ENCODE results near the gene MINDY1. TPM values are rescaled to one million over a fixed set of nuclear protein-coding genes. Genes with fewer than 3 reads are reported as not detected.

The MINDY1 gene
- total RNA-seq, 2 experiments from 2014 or later, result 16.2 to 20.3 TPM

DNA sequence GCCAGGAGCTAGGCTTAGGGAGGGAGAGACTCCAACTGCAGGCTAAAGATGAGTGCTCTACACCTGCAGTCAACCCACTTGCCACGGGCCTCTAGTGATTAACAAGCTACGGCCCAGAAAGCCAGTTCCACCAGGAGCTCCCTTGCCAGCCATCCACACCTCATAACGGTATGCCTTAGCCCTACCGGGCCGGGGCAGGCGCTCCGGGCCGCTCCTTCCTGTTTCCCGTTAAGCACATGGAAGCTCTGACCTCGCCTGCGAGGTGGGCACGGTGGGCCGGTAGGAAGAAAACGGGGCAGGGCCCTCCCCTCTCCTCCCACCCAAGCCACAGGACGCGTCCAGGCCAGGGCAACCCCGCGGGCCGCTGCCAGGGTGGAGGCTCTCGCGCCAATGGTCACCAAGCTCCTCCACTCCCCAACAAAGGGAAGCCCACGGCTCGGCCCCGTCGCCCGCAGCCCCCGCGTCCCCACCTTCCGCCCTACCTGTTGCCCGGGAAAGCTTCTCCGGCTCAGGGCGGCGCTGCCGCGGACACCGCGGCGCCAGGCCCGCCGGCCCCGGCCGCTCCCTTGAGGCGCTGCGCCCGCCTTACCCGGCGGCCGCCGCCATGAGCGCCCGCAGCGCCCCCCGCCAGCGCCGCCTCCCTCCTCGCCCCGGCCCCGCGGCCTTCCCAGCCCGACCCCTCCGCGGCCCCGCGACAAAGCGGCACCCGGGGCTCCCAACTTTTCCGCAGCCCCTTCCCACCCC lies 32.7 kb downstream of the MINDY1 start:
- POLR2A ChIA-PET, result interaction anchor here (0.7 to 1.8 kb wide), 3 partner anchors 8 to 32 kb away, joined by 3 to 9 read pairs (median 3); partner anchors contain the start of gene MINDY1
- peak; percentile 67 for DNase-seq
- Mint-ChIP-seq H3K27me3 (no peaks in the 10 kb centered on the region), H3K9me3 (ENCODE audit: low read depth) (no peaks in the 10 kb centered on the region), H3K4me3 (peak overlapping the region; percentile 88), H3K27ac (peak overlapping the region; percentile 87), H3K36me3 (ENCODE audit: low read depth) (peaks cover 10% of the 10 kb centered on the region), H3K4me1 (peaks cover 63% of the 10 kb centered on the region)
- intact Hi-C loops (cut with DNase I, micrococcal nuclease), result loop anchor here (1.0 to 10.0 kb wide), 10 partner anchors 34 to 509 kb away; partner anchors contain the start of genes GOLPH3L (in 2 of the 2), ARNT (in 1 of the 2), CDC42SE1 (in 1 of the 2) and ENSA (in 1 of the 2)
- peak; percentile 27 for ATAC-seq
- CTCF ChIA-PET, result interaction anchor here (0.5 to 3.8 kb wide), 7 partner anchors 10 to 702 kb away, joined by 3 to 15 read pairs (median 3); partner anchors contain the start of genes C1orf54 and MINDY1

DNA sequence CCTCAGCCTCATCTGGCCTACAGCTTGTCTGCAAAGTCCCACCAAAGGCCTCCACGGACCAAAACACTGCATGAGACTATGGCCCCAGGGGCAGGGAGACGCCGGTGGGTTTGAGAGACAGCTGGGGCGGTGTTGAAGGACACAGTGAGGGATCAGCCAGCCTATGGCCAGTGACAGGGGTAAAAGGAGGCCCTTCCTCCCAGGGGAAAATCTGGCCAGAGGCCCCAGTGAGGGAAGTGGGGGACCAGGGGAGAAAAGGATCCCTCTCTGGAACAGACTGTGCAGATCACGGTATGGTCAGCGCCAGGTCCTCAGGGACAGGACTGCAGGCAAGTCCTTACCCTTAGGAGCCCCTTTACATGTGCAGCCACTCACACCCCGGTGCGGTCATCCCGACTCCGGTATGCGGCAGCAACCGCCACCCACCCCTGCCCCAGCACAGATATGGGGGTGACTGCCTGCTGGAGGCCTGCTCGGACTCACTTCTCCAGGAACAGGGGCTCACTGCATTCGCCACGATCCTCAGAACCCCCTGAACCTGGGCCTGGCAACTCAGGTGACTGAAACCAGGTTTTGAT lies 33.4 kb downstream of the MINDY1 start:
- intact Hi-C loops (cut with DNase I, micrococcal nuclease), result loop anchor here (10.0 kb wide), 2 partner anchors 279 to 509 kb away; partner anchors contain the start of gene GOLPH3L (in 1 of the 2)
- Mint-ChIP-seq H3K9me3 (ENCODE audit: low read depth) (no peaks in the 10 kb centered on the region), H3K4me1 (peaks cover 58% of the 10 kb centered on the region), H3K27ac (peak overlapping the region; percentile 87), H3K27me3 (no peaks in the 10 kb centered on the region), H3K36me3 (ENCODE audit: low read depth) (peaks cover 15% of the 10 kb centered on the region), H3K4me3 (peak overlapping the region; percentile 88)
- DNase-seq (peak; percentile 49), ATAC-seq (no peak)
- POLR2A ChIA-PET, result interaction anchor here (0.7 to 1.8 kb wide), 3 partner anchors 8 to 33 kb away, joined by 3 to 9 read pairs (median 3); partner anchors contain the start of gene MINDY1
- CTCF ChIA-PET, result interaction anchor here (0.6 to 3.8 kb wide), 9 partner anchors 9 to 448 kb away, joined by 3 to 15 read pairs (median 3); partner anchors contain the start of gene MINDY1

DNA sequence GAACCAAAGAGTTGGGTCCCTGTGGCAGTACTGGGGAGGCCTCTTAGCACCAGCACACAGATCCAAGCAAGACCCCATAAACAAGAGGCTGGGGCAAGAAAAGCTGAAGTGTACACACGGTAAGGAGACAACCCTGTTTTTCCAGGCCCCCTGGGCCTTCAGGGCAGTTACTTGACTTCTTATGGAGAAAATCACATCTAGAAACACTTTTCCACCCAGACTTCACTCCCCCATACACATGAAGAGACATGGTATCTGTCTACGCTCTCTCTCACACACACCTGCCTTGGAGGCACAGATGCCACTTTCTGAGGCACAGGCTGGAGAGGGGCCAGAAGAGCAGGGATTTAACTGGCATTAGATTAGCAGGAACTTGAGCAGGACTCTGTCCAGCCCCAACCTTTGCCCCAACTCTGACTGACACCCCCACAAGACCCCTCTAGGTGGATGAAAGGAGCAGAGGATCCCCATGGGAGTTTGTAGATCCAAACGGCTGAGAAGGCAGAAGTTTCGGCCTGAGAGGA lies 34.2 kb downstream of the MINDY1 start:
- Mint-ChIP-seq H3K4me1 (peaks cover 54% of the 10 kb centered on the region), H3K36me3 (ENCODE audit: low read depth) (peaks cover 23% of the 10 kb centered on the region), H3K27me3 (no peaks in the 10 kb centered on the region), H3K27ac (peak overlapping the region; percentile 87), H3K4me3 (peak overlapping the region; percentile 88), H3K9me3 (ENCODE audit: low read depth) (no peaks in the 10 kb centered on the region)
- DNase-seq (no peak), ATAC-seq (no peak)
- intact Hi-C loops (cut with DNase I, micrococcal nuclease), result loop anchor here (10.0 kb wide), 2 partner anchors 278 to 508 kb away; partner anchors contain the start of gene GOLPH3L (in 1 of the 2)
- POLR2A ChIA-PET, result interaction anchor here (0.6 kb wide), 1 partner anchor 77 kb away, joined by 3 read pairs; no protein-coding TSS in a partner anchor
- CTCF ChIA-PET, result interaction anchor here (0.6 to 1.4 kb wide), 3 partner anchors 10 to 311 kb away, joined by 3 to 4 read pairs (median 3); no protein-coding TSS in a partner anchor

DNA sequence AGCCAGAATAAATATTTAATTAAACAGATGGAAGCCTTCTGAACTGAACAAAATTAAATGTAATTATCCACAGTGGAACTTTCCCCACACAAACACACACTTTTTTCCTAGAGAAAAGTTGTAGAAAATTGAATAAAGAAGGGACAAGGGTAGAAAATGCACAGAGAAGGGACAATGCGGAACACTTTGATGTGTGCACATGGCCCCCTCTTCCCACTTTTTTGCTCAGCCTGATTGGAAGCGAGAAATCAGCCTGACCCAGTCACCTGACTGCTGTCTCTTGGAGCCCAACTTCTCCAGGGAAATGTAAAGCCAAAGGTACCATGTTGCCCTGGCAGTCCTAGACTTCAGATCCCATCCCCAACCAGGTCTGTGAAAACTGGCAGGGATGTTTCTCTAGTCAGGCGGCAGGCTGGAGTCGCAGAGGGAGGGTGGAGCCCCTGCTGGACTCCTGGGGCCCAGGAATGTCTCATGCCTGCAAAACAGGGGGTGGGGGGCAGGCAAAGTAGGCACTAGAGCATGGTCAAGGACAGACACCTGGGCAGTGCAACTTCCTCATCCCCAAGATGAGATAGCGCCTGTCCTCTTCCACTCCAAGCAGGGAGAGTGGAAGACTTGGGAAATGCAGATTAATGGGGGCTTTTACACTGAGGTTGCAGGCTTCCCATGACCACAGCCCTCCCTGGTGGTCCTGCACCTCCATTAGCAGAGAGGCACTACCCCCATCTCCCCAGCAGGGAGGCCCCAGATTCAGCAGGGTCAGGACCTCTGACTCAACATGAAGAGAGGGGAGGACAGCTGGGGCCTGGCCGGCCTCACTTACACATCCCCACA lies 34.9 kb downstream of the MINDY1 start:
- POLR2A ChIA-PET, result interaction anchor here (0.5 to 0.6 kb wide), 3 partner anchors 77 to 510 kb away, joined by 3 to 7 read pairs (median 3); no protein-coding TSS in a partner anchor
- CTCF ChIA-PET, result interaction anchor here (0.6 to 1.4 kb wide), 3 partner anchors 9 to 692 kb away, joined by 3 read pairs; no protein-coding TSS in a partner anchor
- DNase-seq (peak; percentile 24), ATAC-seq (no peak)
- peak overlapping the region; percentile 88 for H3K4me3 Mint-ChIP-seq
- intact Hi-C loops (cut with DNase I, micrococcal nuclease), result loop anchor here (10.0 kb wide), 2 partner anchors 277 to 507 kb away; partner anchors contain the start of gene GOLPH3L (in 1 of the 2)
- H3K27ac Mint-ChIP-seq, result peak overlapping the region; percentile 87
- peaks cover 25% of the 10 kb centered on the region for H3K36me3 Mint-ChIP-seq (ENCODE audit: low read depth)
- H3K9me3 Mint-ChIP-seq (ENCODE audit: low read depth), result no peaks in the 10 kb centered on the region
- no peaks in the 10 kb centered on the region for H3K27me3 Mint-ChIP-seq
- peaks cover 47% of the 10 kb centered on the region for H3K4me1 Mint-ChIP-seq

DNA sequence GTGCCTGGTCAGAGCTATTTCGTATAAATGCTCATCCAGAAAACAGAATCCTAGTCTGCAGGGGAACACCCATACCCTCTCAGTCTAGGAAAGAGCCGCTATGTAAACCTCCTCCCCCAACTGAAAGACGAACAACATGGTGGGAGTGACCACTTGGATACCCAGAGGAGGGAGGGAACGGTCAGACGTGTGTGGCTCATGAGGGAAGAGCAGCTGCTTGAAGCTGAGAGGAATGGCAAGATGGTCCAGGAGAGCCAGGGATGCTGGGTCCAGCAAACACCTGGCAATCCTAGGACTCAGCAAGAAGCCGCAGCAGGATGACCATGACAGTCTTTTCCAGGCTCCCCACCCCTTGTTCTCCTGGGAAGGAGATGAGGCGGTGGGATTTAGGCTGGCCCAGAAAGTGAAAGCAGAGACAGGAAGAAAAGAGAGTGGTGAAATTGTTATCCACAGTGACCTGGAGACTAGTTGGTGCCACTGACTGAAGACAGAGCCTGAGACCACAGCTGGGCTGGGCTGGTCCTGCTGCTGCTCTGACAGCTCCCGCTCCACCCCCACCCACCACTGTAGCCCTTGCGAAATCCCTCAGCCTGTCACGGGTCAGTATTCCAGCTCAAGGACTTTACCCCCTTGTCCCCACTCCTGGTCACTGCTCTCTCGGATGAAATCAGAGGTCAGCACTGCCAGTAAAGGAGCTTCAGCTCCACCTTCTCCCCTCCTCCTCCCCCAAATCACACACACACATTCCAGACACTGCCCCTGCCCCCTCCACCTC lies 35.7 kb downstream of the MINDY1 start:
- intact Hi-C loops (cut with DNase I, micrococcal nuclease), result loop anchor here (10.0 kb wide), 2 partner anchors 276 to 506 kb away; partner anchors contain the start of gene GOLPH3L (in 1 of the 2)
- DNase-seq, result no peak
- CTCF ChIA-PET, result interaction anchor here (0.5 to 1.8 kb wide), 9 partner anchors 8 to 822 kb away, joined by 3 to 8 read pairs (median 3); no protein-coding TSS in a partner anchor
- no peaks in the 10 kb centered on the region for H3K27me3 Mint-ChIP-seq
- H3K9me3 Mint-ChIP-seq (ENCODE audit: low read depth), result no peaks in the 10 kb centered on the region
- peaks cover 31% of the 10 kb centered on the region for H3K36me3 Mint-ChIP-seq (ENCODE audit: low read depth)
- H3K27ac Mint-ChIP-seq, result peak overlapping the region; percentile 87
- no peak for ATAC-seq
- peaks cover 39% of the 10 kb centered on the region for H3K4me1 Mint-ChIP-seq
- POLR2A ChIA-PET, result interaction anchor here (0.6 to 0.7 kb wide), 2 partner anchors 31 to 509 kb away, joined by 3 to 7 read pairs; no protein-coding TSS in a partner anchor
- peak overlapping the region; percentile 23 for H3K4me3 Mint-ChIP-seq

DNA sequence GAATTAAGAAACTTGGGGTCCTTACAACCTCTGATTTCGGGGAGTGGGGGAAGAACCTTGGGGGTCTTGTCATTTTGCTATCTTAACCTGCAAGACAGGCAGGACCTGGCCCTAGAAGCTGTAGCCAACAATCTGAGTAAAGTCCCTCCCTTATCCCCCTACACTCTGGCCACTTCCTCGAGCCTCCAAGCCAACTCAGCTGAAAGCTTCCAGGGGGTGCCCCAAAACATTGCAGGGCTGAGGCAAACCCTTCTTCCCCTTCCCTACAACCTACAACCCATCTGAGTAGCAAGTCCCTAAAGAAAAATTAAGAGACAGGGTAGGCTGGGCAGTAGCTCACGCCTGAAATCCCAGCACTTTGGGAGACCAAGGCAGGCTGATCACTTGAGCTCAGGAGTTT lies 37.1 kb downstream of the MINDY1 start:
- no peaks in the 10 kb centered on the region for H3K27me3 Mint-ChIP-seq
- ATAC-seq (no peak), DNase-seq (no peak)
- H3K27ac Mint-ChIP-seq, result peak overlapping the region; percentile 7
- H3K9me3 Mint-ChIP-seq (ENCODE audit: low read depth), result no peaks in the 10 kb centered on the region
- CTCF ChIA-PET, result interaction anchor here (0.6 to 1.8 kb wide), 6 partner anchors 9 to 589 kb away, joined by 3 to 8 read pairs (median 4); no protein-coding TSS in a partner anchor
- POLR2A ChIA-PET, result interaction anchor here (0.5 to 0.8 kb wide), 3 partner anchors 340 to 386 kb away, joined by 3 read pairs; partner anchors contain the start of gene ENSA
- intact Hi-C loops (cut with DNase I, micrococcal nuclease), result loop anchor here (10.0 kb wide), 2 partner anchors 275 to 505 kb away; partner anchors contain the start of gene GOLPH3L (in 1 of the 2)
- H3K4me1 Mint-ChIP-seq, result peaks cover 32% of the 10 kb centered on the region
- peaks cover 41% of the 10 kb centered on the region for H3K36me3 Mint-ChIP-seq (ENCODE audit: low read depth)
- H3K4me3 Mint-ChIP-seq, result no peak overlapping the region

DNA sequence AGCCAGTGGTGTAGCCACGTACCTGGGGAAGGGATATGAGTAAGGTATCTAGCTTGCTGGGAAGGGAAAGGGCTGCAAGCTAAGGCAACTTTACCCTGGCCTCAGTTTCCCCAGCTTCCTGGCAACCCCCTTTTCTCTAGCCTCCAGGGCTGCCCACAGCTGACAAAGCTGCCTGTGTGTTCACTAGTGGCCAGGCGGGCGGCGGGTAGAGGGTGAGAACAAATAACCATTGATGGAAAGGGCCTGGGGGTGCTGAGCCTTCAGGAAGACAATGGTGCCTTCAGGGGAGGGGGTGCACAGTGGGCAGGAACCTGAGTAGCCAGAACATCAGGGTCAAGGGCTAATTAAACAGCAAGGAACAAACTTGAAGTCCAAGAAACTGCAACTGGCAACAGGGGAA lies 38.2 kb downstream of the MINDY1 start:
- Mint-ChIP-seq H3K4me1 (peaks cover 32% of the 10 kb centered on the region), H3K27me3 (no peaks in the 10 kb centered on the region), H3K4me3 (no peak overlapping the region), H3K36me3 (ENCODE audit: low read depth) (peaks cover 52% of the 10 kb centered on the region), H3K9me3 (ENCODE audit: low read depth) (no peaks in the 10 kb centered on the region), H3K27ac (no peak overlapping the region)
- ChIA-PET POLR2A (interaction anchor here (0.7 kb wide), 1 partner anchor 9 kb away, joined by 3 read pairs; no protein-coding TSS in a partner anchor), CTCF (interaction anchor here (0.6 to 1.0 kb wide), 2 partner anchors 22 to 299 kb away, joined by 3 read pairs; no protein-coding TSS in a partner anchor)
- ATAC-seq (no peak), DNase-seq (no peak)
- intact Hi-C loops (cut with DNase I, micrococcal nuclease), result no loop called here

DNA sequence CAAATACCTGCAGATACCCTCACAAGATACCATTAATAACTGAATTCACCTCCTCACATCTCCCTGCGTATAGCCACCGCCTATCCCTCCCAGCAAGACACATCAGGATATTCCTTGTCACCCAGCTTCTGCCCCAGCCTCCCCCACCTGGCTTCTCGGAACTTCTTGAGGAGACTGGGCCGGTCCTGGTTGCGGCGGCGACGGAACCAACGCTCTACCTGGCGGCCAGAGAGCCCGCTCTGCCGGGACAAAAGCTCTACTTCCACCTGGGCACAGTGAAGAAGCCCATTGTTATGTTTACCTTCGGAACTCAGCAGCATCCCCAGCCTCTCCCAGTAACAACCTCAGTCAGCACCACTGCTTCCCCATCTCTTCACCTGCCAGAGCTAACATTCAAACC lies 38.8 kb downstream of the MINDY1 start:
- DNase-seq (no peak), ATAC-seq (no peak)
- Mint-ChIP-seq H3K4me3 (no peak overlapping the region), H3K27ac (peak overlapping the region; percentile 15), H3K27me3 (no peaks in the 10 kb centered on the region), H3K4me1 (peaks cover 28% of the 10 kb centered on the region), H3K36me3 (ENCODE audit: low read depth) (peaks cover 53% of the 10 kb centered on the region), H3K9me3 (ENCODE audit: low read depth) (no peaks in the 10 kb centered on the region)
- POLR2A ChIA-PET, result no interaction called here
- CTCF ChIA-PET, result interaction anchor here (1.0 kb wide), 1 partner anchor 22 kb away, joined by 3 read pairs; no protein-coding TSS in a partner anchor
- intact Hi-C loops (cut with DNase I, micrococcal nuclease), result no loop called here

DNA sequence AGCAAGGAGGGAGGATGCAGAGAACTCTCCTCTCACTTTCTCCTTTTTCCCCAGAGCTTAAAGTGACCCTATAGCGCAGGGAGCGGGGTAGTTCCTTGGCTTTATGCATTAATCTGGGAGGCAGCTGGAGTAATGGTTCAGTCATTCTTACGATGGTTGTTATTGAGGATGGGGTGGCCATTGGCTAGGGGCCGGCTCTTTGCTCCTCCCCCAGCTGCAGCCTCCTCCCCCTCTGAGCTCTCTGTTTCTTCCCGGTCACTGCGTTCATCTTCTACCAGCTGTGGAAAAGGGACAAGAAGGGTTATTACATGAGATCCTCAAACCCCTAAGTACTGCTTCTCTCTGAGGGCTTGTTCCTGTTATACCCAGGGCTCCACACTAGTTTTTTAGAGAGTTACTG lies 40.7 kb downstream of the MINDY1 start:
- ATAC-seq, result no peak
- DNase-seq, result no peak
- ChIA-PET POLR2A (interaction anchor here (0.6 kb wide), 1 partner anchor 8 kb away, joined by 3 read pairs; no protein-coding TSS in a partner anchor), CTCF (interaction anchor here (0.6 to 2.0 kb wide), 6 partner anchors 10 to 61 kb away, joined by 3 to 7 read pairs (median 4); partner anchors contain the start of gene ANXA9)
- Mint-ChIP-seq H3K4me3 (no peak overlapping the region), H3K36me3 (ENCODE audit: low read depth) (peaks cover 65% of the 10 kb centered on the region), H3K4me1 (peaks cover 15% of the 10 kb centered on the region), H3K27ac (no peak overlapping the region), H3K27me3 (no peaks in the 10 kb centered on the region), H3K9me3 (ENCODE audit: low read depth) (no peaks in the 10 kb centered on the region)
- intact Hi-C loops (cut with DNase I, micrococcal nuclease), result no loop called here

Measured in activated CD4-positive, alpha-beta T cell treated with anti-CD3 and anti-CD28 coated beads for 36 hours (primary cell).